K562 (cell line): ENCODE data around the gene ATP6V0E1. TPM values are rescaled to one million over a fixed set of nuclear protein-coding genes. Genes with fewer than 3 reads are reported as not detected.

Experiments used
- BCOR ChIP-seq: fragments of 450-650 bp; IDR thresholded peaks from 2 replicates; pipeline ENCODE4 v1.6.1; 2016
- GTF2E2 ChIP-seq: fragments of 200-800 bp; sonication (Bioruptor generic); IDR thresholded peaks from 2 replicates; pipeline ENCODE4 v1.6.1; 2016; ENCODE audit warnings: missing genetic modification characterization, missing compliant biosample characterization
- HDGF ChIP-seq: fragments of 450-650 bp; IDR thresholded peaks from 2 replicates; pipeline ENCODE4 v1.6.1; 2016
- ILF3 ChIP-seq: fragments of 450-650 bp; IDR thresholded peaks from 2 replicates; pipeline ENCODE4 v1.6.1; 2018; ENCODE audit warnings: antibody characterized with exemption, mild to moderate bottlenecking, moderate library complexity, borderline replicate concordance
- KAT8 ChIP-seq: fragments of 450-650 bp; IDR thresholded peaks from 2 replicates; pipeline ENCODE4 v1.6.1; 2016; ENCODE audit warnings: low read depth, mild to moderate bottlenecking
- MCM7 ChIP-seq, 2 experiments: fragments of 450-650 bp; IDR thresholded peaks; 2 replicates each; pipeline ENCODE4 v1.6.1; 2016 to 2018
- MEF2D ChIP-seq: conservative IDR thresholded peaks from 2 replicates; pipeline ENCODE4 v1.6.1; 2016; ENCODE audit warnings: low read depth, missing genetic modification characterization, missing compliant biosample characterization
- MTF1 ChIP-seq: fragments of 250-450 bp; sonication (Bioruptor Pico); IDR thresholded peaks from 2 replicates; pipeline ENCODE4 v1.9.0; 2021; ENCODE audit warnings: moderate library complexity, mild to moderate bottlenecking, inconsistent platforms, borderline replicate concordance
- POLR2H ChIP-seq: IDR thresholded peaks from 2 replicates; pipeline ENCODE4 v1.6.1; 2016; ENCODE audit warnings: missing genetic modification characterization, low read depth, mild to moderate bottlenecking, control low read depth, missing compliant biosample characterization, moderate library complexity
- RBM22 ChIP-seq: fragments of 200-400 bp; formaldehyde crosslinking; IDR thresholded peaks from 2 replicates; pipeline ENCODE4 v1.6.1; 2018; ENCODE audit warnings: low read length, low read depth; ENCODE audit not compliant: poor library complexity, severe bottlenecking
- RCOR1 ChIP-seq, 2 experiments: IDR thresholded peaks; 2 replicates each; pipeline ENCODE4 v1.6.1; 2012; ENCODE audit warnings: low read depth in 2 of 2, low read length in 2 of 2, borderline replicate concordance in 1 of 2, improper control_type of control experiment in 1 of 2
- RNF2 ChIP-seq: sonication (generic); IDR thresholded peaks from 2 replicates; pipeline ENCODE4 v1.6.1; 2016
- SIN3B ChIP-seq: fragments of 450-650 bp; IDR thresholded peaks from 2 replicates; pipeline ENCODE4 v1.6.1; 2017; ENCODE audit warnings: low read depth, mild to moderate bottlenecking, moderate library complexity
- SP2 ChIP-seq: IDR thresholded peaks from 2 replicates; pipeline ENCODE4 v1.6.1; 2011; ENCODE audit warnings: mild to moderate bottlenecking, low read depth, low read length, moderate library complexity; ENCODE audit not compliant: poor library complexity, severe bottlenecking; ENCODE audit errors: extremely low read depth
- ZFP30 ChIP-seq: fragments of 250-450 bp; sonication (Bioruptor Pico); IDR thresholded peaks from 2 replicates; pipeline ENCODE4 v1.8.0; 2022; ENCODE audit warnings: moderate library complexity, mild to moderate bottlenecking, inconsistent platforms, borderline replicate concordance
- ZNF77 ChIP-seq: fragments of 250-450 bp; sonication (Bioruptor Pico); IDR thresholded peaks from 2 replicates; pipeline ENCODE4 v1.5.0; 2020
- polyA plus RNA-seq, 8 experiments: library from polyadenylated mRNA; depleted of rRNA in 4 of 8; stranded (reverse) in 5 of 8; unstranded in 3 of 8; fragments of >200 nt; fragmentation: Nextera tagmentation in 2 of 8; fragmentation: Illumina TruSeq in 1 of 8; extraction: Ambion mirVana in 2 of 8; extraction: Trizol in 1 of 8; gene quantifications; 2 replicates each; pipeline versions ENCODE4 v1.2.1 to v1.2.3, GENCODE V29; 2011 to 2014; ENCODE audit warnings: inconsistent platforms in 1 of 8, missing spikeins in 1 of 8
- total RNA-seq, 7 experiments: library from RNA; depleted of rRNA in 6 of 7; stranded (reverse); fragments of >200 nt in 6 of 7; fragmentation: Illumina TruSeq in 2 of 7; extraction: Trizol in 2 of 7; gene quantifications; 2 replicates each; pipeline versions ENCODE4 v1.2.1 to v1.2.3, GENCODE V29; 2011 to 2021; ENCODE audit warnings: low replicate concordance in 1 of 7
- TF ChIP-seq, protein P1 (sequence below): fragments of 200-400 bp; formaldehyde crosslinking; IDR thresholded peaks from 2 replicates; pipeline ENCODE4 v1.6.1; 2017; ENCODE audit warnings: mild to moderate bottlenecking, low read depth, low read length, moderate library complexity
- TF ChIP-seq, protein P2 (sequence below): IDR thresholded peaks from 3 replicates; pipeline ENCODE4 v1.6.1; 2011; ENCODE audit warnings: borderline replicate concordance, mild to moderate bottlenecking; ENCODE audit not compliant: insufficient read length, insufficient read depth
- TF ChIP-seq, protein P3 (sequence below): IDR thresholded peaks from 2 replicates; pipeline ENCODE4 v1.6.1; 2016; ENCODE audit warnings: missing genetic modification characterization, missing compliant biosample characterization
- TF ChIP-seq, protein P4 (sequence below): fragments of 450-650 bp; IDR thresholded peaks from 2 replicates; pipeline ENCODE4 v1.6.1; 2016; ENCODE audit warnings: mild to moderate bottlenecking

ATP6V0E1 gene
- total and polyA plus RNA-seq, 9 of the 15 experiments (the other 6 are each of a cell fraction or from before 2014, with no cell fraction given) = 63.8 to 395 (median 112) TPM

DNA sequence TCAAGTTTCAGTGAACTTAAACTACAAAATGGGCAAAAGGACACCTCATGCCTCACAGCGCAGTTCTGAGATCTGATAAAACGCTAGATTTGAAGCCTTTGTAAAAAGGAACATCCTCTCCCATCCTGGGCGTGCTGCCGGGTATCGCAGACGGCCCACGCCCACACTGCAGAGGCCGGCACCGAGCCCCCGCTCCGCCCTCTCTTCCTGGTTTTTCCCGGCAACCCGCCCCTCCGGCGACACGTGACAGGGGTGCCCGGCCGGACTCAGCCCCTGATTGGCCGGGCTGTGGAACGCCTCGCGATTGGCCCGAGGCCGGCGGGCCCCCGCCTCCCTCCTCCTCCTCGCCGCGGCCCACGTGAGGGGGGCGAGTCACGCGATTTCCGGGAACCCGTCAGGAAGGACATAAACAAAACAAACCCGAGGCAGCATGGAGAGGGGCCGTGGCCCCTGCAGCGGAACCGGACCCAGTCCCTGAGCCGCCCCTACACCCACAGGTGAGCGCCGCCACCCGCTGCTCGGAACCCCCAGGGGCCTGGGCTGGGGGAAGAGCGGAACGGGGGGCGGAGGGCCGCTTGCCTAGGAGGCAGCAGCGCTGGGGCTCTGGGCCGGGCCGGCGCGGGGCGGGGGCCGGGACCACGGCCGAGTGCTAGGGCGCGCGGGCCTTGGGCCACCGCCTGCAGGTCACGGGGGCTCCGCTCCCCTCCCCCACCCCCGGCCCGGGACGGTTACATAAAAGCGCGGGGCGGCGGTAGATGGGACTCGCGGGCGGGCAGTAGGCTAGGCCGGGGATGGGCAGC lies 72.6 kb downstream of the ATP6V0E1 start, which contains the start of gene CREBRF (continued):
- TF ChIP-seq, protein P1, sequence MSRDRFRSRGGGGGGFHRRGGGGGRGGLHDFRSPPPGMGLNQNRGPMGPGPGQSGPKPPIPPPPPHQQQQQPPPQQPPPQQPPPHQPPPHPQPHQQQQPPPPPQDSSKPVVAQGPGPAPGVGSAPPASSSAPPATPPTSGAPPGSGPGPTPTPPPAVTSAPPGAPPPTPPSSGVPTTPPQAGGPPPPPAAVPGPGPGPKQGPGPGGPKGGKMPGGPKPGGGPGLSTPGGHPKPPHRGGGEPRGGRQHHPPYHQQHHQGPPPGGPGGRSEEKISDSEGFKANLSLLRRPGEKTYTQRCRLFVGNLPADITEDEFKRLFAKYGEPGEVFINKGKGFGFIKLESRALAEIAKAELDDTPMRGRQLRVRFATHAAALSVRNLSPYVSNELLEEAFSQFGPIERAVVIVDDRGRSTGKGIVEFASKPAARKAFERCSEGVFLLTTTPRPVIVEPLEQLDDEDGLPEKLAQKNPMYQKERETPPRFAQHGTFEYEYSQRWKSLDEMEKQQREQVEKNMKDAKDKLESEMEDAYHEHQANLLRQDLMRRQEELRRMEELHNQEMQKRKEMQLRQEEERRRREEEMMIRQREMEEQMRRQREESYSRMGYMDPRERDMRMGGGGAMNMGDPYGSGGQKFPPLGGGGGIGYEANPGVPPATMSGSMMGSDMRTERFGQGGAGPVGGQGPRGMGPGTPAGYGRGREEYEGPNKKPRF = no peak
- TF ChIP-seq SIN3B (no peak), RNF2 (no peak), ZFP30 (CRISPR knock-in tag) (no peak), GTF2E2 (tag) (no peak), POLR2H (tag) (no peak), RBM22 (no peak), HDGF (no peak), BCOR (no peak), ZNF77 (no peak), RCOR1 (IDR thresholded peaks at IDR 0.05; ENCODE audit: borderline replicate concordance in 1 of 2, low read depth in 2 of 2, low read length in 2 of 2) (peak in 1 of 2 experiments; percentile 32; a peak in 1 of 4 replicates), KAT8 (no peak), MEF2D (no peak), SP2 (peak; percentile 29), MTF1 (CRISPR knock-in tag) (no peak), ILF3 (no peak), MCM7 (IDR thresholded peaks at IDR 0.05) (no peak)
- TF ChIP-seq, protein P2, sequence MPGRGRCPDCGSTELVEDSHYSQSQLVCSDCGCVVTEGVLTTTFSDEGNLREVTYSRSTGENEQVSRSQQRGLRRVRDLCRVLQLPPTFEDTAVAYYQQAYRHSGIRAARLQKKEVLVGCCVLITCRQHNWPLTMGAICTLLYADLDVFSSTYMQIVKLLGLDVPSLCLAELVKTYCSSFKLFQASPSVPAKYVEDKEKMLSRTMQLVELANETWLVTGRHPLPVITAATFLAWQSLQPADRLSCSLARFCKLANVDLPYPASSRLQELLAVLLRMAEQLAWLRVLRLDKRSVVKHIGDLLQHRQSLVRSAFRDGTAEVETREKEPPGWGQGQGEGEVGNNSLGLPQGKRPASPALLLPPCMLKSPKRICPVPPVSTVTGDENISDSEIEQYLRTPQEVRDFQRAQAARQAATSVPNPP = no peak
- TF ChIP-seq, protein P3, sequence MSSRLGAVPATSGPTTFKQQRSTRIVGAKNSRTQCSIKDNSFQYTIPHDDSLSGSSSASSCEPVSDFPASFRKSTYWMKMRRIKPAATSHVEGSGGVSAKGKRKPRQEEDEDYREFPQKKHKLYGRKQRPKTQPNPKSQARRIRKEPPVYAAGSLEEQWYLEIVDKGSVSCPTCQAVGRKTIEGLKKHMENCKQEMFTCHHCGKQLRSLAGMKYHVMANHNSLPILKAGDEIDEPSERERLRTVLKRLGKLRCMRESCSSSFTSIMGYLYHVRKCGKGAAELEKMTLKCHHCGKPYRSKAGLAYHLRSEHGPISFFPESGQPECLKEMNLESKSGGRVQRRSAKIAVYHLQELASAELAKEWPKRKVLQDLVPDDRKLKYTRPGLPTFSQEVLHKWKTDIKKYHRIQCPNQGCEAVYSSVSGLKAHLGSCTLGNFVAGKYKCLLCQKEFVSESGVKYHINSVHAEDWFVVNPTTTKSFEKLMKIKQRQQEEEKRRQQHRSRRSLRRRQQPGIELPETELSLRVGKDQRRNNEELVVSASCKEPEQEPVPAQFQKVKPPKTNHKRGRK (tag) = no peak
- TF ChIP-seq, protein P4, sequence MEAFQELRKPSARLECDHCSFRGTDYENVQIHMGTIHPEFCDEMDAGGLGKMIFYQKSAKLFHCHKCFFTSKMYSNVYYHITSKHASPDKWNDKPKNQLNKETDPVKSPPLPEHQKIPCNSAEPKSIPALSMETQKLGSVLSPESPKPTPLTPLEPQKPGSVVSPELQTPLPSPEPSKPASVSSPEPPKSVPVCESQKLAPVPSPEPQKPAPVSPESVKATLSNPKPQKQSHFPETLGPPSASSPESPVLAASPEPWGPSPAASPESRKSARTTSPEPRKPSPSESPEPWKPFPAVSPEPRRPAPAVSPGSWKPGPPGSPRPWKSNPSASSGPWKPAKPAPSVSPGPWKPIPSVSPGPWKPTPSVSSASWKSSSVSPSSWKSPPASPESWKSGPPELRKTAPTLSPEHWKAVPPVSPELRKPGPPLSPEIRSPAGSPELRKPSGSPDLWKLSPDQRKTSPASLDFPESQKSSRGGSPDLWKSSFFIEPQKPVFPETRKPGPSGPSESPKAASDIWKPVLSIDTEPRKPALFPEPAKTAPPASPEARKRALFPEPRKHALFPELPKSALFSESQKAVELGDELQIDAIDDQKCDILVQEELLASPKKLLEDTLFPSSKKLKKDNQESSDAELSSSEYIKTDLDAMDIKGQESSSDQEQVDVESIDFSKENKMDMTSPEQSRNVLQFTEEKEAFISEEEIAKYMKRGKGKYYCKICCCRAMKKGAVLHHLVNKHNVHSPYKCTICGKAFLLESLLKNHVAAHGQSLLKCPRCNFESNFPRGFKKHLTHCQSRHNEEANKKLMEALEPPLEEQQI = no peak
